ENCODE data around the gene PPP1CB.

Gene PPP1CB

GRCh38 chr2:28764909-28765711 lies 13.5 kb downstream of the PPP1CB start:
- H3K18ac ChIP-seq (ENCODE audit: low read length) = no peak overlapping the region
- H2BK120ac ChIP-seq (ENCODE audit: low read depth, low read length) = no peak overlapping the region
- DNase-seq (ENCODE audit: low spot score) = no peak
- no peaks in the 10 kb centered on the region for H3K27me3 ChIP-seq (ENCODE audit: control insufficient read depth in 3 of 3, insufficient read depth in 3 of 3, low read depth in 1 of 3, low read length in 3 of 3)
- no peak overlapping the region for H2AK5ac ChIP-seq (ENCODE audit: low read depth, low read length)
- H3K4me1 ChIP-seq (ENCODE audit: control insufficient read depth in 2 of 2, insufficient read depth in 1 of 2, low read depth in 1 of 2, low read length in 2 of 2) = no peaks in the 10 kb centered on the region
- H3K79me1 ChIP-seq (ENCODE audit: low read depth, low read length) = peaks cover 6% of the 10 kb centered on the region
- no peak overlapping the region for H3K23ac ChIP-seq (ENCODE audit: low read depth, low read length, poor library complexity)
- no peak overlapping the region for H2AFZ ChIP-seq (ENCODE audit: low read length)
- no peak overlapping the region for H3K4ac ChIP-seq (ENCODE audit: low read length)
- H3K4me3 ChIP-seq (ENCODE audit: low read length in 2 of 2) = no peak overlapping the region
- H3K27ac ChIP-seq (replicated peaks; ENCODE audit: low read length) = no peak overlapping the region
- H2BK5ac ChIP-seq (ENCODE audit: low read length) = no peak overlapping the region
- no peak overlapping the region for H3K4me2 ChIP-seq (ENCODE audit: insufficient read depth, low read length, poor library complexity, severe bottlenecking)
- H4K8ac ChIP-seq (ENCODE audit: low read depth, low read length) = no peak overlapping the region
- H3K36me3 ChIP-seq (replicated peaks in 1 of 2; ENCODE audit: control insufficient read depth in 2 of 2, insufficient read depth in 2 of 2, low read length in 2 of 2) = peaks cover 2 to 66% of the 10 kb centered on the region in 2 donors
- no peak overlapping the region for H2BK12ac ChIP-seq (ENCODE audit: low read length)
- no peak overlapping the region for H4K91ac ChIP-seq (ENCODE audit: low read depth, low read length, poor library complexity)
- H3K9ac ChIP-seq (ENCODE audit: low read depth, low read length, poor library complexity) = no peak overlapping the region
- peaks cover 0 to 35% of the 10 kb centered on the region in 2 donors for H3K9me3 ChIP-seq (replicated peaks in 1 of 2; ENCODE audit: control insufficient read depth in 2 of 2, insufficient read depth in 1 of 2, low read depth in 1 of 2, low read length in 2 of 2)
- no peak overlapping the region for H2BK15ac ChIP-seq (ENCODE audit: low read length)
- no peak overlapping the region for H3K14ac ChIP-seq (ENCODE audit: low read length)
- WGBS, 2 donors (ENCODE audit: extremely low coverage in 2 of 2, insufficient read length in 2 of 2, insufficient replicate concordance in 1 of 2) = no CpG with 5 or more reads among the region's 8 CpGs

DNA sequence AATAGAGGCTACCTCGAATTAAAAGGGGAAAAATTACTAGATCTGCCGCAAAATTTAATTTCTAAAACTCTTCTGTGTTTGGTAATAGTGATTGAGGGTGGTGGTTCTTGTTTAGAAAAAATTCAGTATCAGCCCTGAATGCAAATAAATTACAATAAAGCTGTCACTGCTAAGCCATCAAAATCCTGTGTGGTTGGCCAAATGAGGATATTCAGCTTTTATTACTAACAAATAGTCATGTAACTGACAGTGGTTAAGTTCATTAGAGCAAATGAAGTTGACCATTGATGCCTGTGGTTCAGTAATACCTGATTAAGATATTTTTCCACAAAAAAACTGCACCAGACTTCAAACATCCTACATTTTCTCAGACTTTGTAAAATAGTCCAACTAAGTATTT lies 14.4 kb downstream of the PPP1CB start:
- Histone ChIP-seq H4K8ac (ENCODE audit: low read depth, low read length) (no peak overlapping the region), H3K79me1 (ENCODE audit: low read depth, low read length) (peaks cover 6% of the 10 kb centered on the region), H3K14ac (ENCODE audit: low read length) (no peak overlapping the region), H2BK12ac (ENCODE audit: low read length) (no peak overlapping the region), H3K4me3 (ENCODE audit: low read length in 2 of 2) (no peak overlapping the region), H3K27me3 (ENCODE audit: control insufficient read depth in 3 of 3, insufficient read depth in 3 of 3, low read depth in 1 of 3, low read length in 3 of 3) (no peaks in the 10 kb centered on the region), H4K91ac (ENCODE audit: low read depth, low read length, poor library complexity) (no peak overlapping the region), H3K4me2 (ENCODE audit: insufficient read depth, low read length, poor library complexity, severe bottlenecking) (no peak overlapping the region), H3K18ac (ENCODE audit: low read length) (no peak overlapping the region), H2BK5ac (ENCODE audit: low read length) (no peak overlapping the region), H3K27ac (replicated peaks; ENCODE audit: low read length) (no peak overlapping the region), H2BK15ac (ENCODE audit: low read length) (no peak overlapping the region), H2BK120ac (ENCODE audit: low read depth, low read length) (no peak overlapping the region), H3K36me3 (replicated peaks in 1 of 2; ENCODE audit: control insufficient read depth in 2 of 2, insufficient read depth in 2 of 2, low read length in 2 of 2) (peaks cover 2 to 60% of the 10 kb centered on the region in 2 donors), H2AK5ac (ENCODE audit: low read depth, low read length) (no peak overlapping the region), H3K4me1 (ENCODE audit: control insufficient read depth in 2 of 2, insufficient read depth in 1 of 2, low read depth in 1 of 2, low read length in 2 of 2) (no peaks in the 10 kb centered on the region), H2AFZ (ENCODE audit: low read length) (no peak overlapping the region), H3K4ac (ENCODE audit: low read length) (no peak overlapping the region), H3K9ac (ENCODE audit: low read depth, low read length, poor library complexity) (no peak overlapping the region), H3K23ac (ENCODE audit: low read depth, low read length, poor library complexity) (no peak overlapping the region), H3K9me3 (replicated peaks in 1 of 2; ENCODE audit: control insufficient read depth in 2 of 2, insufficient read depth in 1 of 2, low read depth in 1 of 2, low read length in 2 of 2) (peaks cover 0 to 35% of the 10 kb centered on the region in 2 donors)
- WGBS, 2 donors (ENCODE audit: extremely low coverage in 2 of 2, insufficient read length in 2 of 2, insufficient replicate concordance in 1 of 2) = no CpG with 5 or more reads among the region's 2 CpGs
- DNase-seq (ENCODE audit: low spot score) = no peak

GRCh38 chr2:28767337-28767736 lies 15.7 kb downstream of the PPP1CB start:
- Histone ChIP-seq H3K18ac (ENCODE audit: low read length) (no peak overlapping the region), H2BK12ac (ENCODE audit: low read length) (no peak overlapping the region), H2BK120ac (ENCODE audit: low read depth, low read length) (no peak overlapping the region), H3K27me3 (ENCODE audit: control insufficient read depth in 3 of 3, insufficient read depth in 3 of 3, low read depth in 1 of 3, low read length in 3 of 3) (no peaks in the 10 kb centered on the region), H3K23ac (ENCODE audit: low read depth, low read length, poor library complexity) (no peak overlapping the region), H3K4me2 (ENCODE audit: insufficient read depth, low read length, poor library complexity, severe bottlenecking) (no peak overlapping the region), H3K36me3 (replicated peaks in 1 of 2; ENCODE audit: control insufficient read depth in 2 of 2, insufficient read depth in 2 of 2, low read length in 2 of 2) (peaks cover 2 to 51% of the 10 kb centered on the region in 2 donors), H2AK5ac (ENCODE audit: low read depth, low read length) (no peak overlapping the region), H3K4ac (ENCODE audit: low read length) (no peak overlapping the region), H3K27ac (replicated peaks; ENCODE audit: low read length) (no peak overlapping the region), H3K9me3 (replicated peaks in 1 of 2; ENCODE audit: control insufficient read depth in 2 of 2, insufficient read depth in 1 of 2, low read depth in 1 of 2, low read length in 2 of 2) (peaks cover 0 to 35% of the 10 kb centered on the region in 2 donors), H3K4me3 (ENCODE audit: low read length in 2 of 2) (no peak overlapping the region), H4K91ac (ENCODE audit: low read depth, low read length, poor library complexity) (no peak overlapping the region), H4K8ac (ENCODE audit: low read depth, low read length) (no peak overlapping the region), H2AFZ (ENCODE audit: low read length) (no peak overlapping the region), H2BK5ac (ENCODE audit: low read length) (no peak overlapping the region), H3K79me1 (ENCODE audit: low read depth, low read length) (peaks cover 6% of the 10 kb centered on the region), H3K4me1 (ENCODE audit: control insufficient read depth in 2 of 2, insufficient read depth in 1 of 2, low read depth in 1 of 2, low read length in 2 of 2) (no peaks in the 10 kb centered on the region), H3K14ac (ENCODE audit: low read length) (no peak overlapping the region), H2BK15ac (ENCODE audit: low read length) (no peak overlapping the region), H3K9ac (ENCODE audit: low read depth, low read length, poor library complexity) (no peak overlapping the region)
- no peak for DNase-seq (ENCODE audit: low spot score)
- WGBS, 2 donors (ENCODE audit: extremely low coverage in 2 of 2, insufficient read length in 2 of 2, insufficient replicate concordance in 1 of 2) = no CpG with 5 or more reads among the region's 3 CpGs

DNA sequence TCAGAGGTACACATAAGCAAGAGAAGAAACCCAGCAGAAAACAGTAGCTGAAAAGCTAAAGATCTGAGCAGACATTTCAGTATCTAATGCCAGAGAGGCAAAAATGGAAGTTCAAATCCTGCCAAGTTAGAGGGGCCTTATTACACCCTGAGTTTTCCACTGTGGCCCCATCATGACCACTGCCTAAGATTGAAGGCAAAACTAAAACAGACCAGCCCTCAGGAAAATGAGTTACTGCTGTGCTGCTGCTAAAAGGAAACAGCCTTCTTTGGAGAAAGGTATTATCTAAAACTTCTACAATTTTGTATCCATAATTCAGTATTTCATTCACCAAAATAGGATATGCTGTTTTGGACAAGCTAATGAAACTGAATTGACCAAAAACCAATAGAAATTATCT lies 16.8 kb downstream of the PPP1CB start:
- H3K9me3 ChIP-seq (replicated peaks in 1 of 2; ENCODE audit: control insufficient read depth in 2 of 2, insufficient read depth in 1 of 2, low read depth in 1 of 2, low read length in 2 of 2) = peaks cover 0 to 35% of the 10 kb centered on the region in 2 donors
- no peak overlapping the region for H3K27ac ChIP-seq (replicated peaks; ENCODE audit: low read length)
- no peak overlapping the region for H3K14ac ChIP-seq (ENCODE audit: low read length)
- H2AK5ac ChIP-seq (ENCODE audit: low read depth, low read length) = no peak overlapping the region
- peaks cover 2 to 47% of the 10 kb centered on the region in 2 donors for H3K36me3 ChIP-seq (replicated peaks in 1 of 2; ENCODE audit: control insufficient read depth in 2 of 2, insufficient read depth in 2 of 2, low read length in 2 of 2)
- no peak overlapping the region for H4K91ac ChIP-seq (ENCODE audit: low read depth, low read length, poor library complexity)
- no peak for DNase-seq (ENCODE audit: low spot score)
- H3K4me3 ChIP-seq (ENCODE audit: low read length in 2 of 2) = no peak overlapping the region
- H4K8ac ChIP-seq (ENCODE audit: low read depth, low read length) = no peak overlapping the region
- H3K79me1 ChIP-seq (ENCODE audit: low read depth, low read length) = peaks cover 6% of the 10 kb centered on the region
- H3K9ac ChIP-seq (ENCODE audit: low read depth, low read length, poor library complexity) = no peak overlapping the region
- H3K4me2 ChIP-seq (ENCODE audit: insufficient read depth, low read length, poor library complexity, severe bottlenecking) = no peak overlapping the region
- no peak overlapping the region for H3K23ac ChIP-seq (ENCODE audit: low read depth, low read length, poor library complexity)
- no peak overlapping the region for H2BK5ac ChIP-seq (ENCODE audit: low read length)
- no peaks in the 10 kb centered on the region for H3K27me3 ChIP-seq (ENCODE audit: control insufficient read depth in 3 of 3, insufficient read depth in 3 of 3, low read depth in 1 of 3, low read length in 3 of 3)
- no peak overlapping the region for H3K4ac ChIP-seq (ENCODE audit: low read length)
- H3K4me1 ChIP-seq (ENCODE audit: control insufficient read depth in 2 of 2, insufficient read depth in 1 of 2, low read depth in 1 of 2, low read length in 2 of 2) = no peaks in the 10 kb centered on the region
- H2BK120ac ChIP-seq (ENCODE audit: low read depth, low read length) = no peak overlapping the region
- no peak overlapping the region for H2BK12ac ChIP-seq (ENCODE audit: low read length)
- H2AFZ ChIP-seq (ENCODE audit: low read length) = no peak overlapping the region
- no peak overlapping the region for H2BK15ac ChIP-seq (ENCODE audit: low read length)
- no peak overlapping the region for H3K18ac ChIP-seq (ENCODE audit: low read length)
